GM23338 (cell line): Measurements from ENCODE around the gene EEIG2. TPM values are rescaled to one million over a fixed set of nuclear protein-coding genes. Genes with fewer than 3 reads are reported as not detected.
"Not testable (repeated sequence)": the region's sequence is repeated elsewhere in the genome, so short reads cannot be mapped to it uniquely, and the experiment has no call there.

ENCODE experiments used
- ATAC-seq: fragments of 200-7000 bp; cut with Tn5 transposase; 3 replicates; pipeline ENCODE4 v1.9.1; 2020
- DNase-seq: peaks from one replicate; pipeline ENCODE4 v3.0.0-alpha.2; 2015; ENCODE audit warnings: low spot score
- H2AFZ ChIP-seq: fragments of 200-600 bp; sonication (generic); 2 replicates; pipeline ENCODE4 v1.8.0; 2016; ENCODE audit warnings: antibody characterized with exemption, mild to moderate bottlenecking, moderate library complexity
- H3F3A ChIP-seq: fragments of 200-600 bp; sonication (generic); replicated peaks from 2 replicates; pipeline ENCODE4 v1.8.0; 2017; ENCODE audit warnings: antibody characterized with exemption, mixed run types, low read depth
- H3K27ac ChIP-seq: fragments of 200-600 bp; sonication (generic); 2 replicates; pipeline ENCODE4 v1.6.1; 2016; ENCODE audit warnings: low read depth
- H3K27me3 ChIP-seq: fragments of 200-600 bp; sonication (generic); 2 replicates; pipeline ENCODE4 v1.8.0; 2016; ENCODE audit warnings: mild to moderate bottlenecking, mixed run types, moderate library complexity; ENCODE audit not compliant: insufficient read depth
- H3K36me3 ChIP-seq: fragments of 200-600 bp; sonication (generic); 2 replicates; pipeline ENCODE4 v1.8.0; 2016; ENCODE audit warnings: mild to moderate bottlenecking; ENCODE audit not compliant: insufficient read depth
- H3K4me1 ChIP-seq: fragments of 200-600 bp; sonication (generic); 2 replicates; pipeline ENCODE4 v1.8.0; 2016; ENCODE audit warnings: mild to moderate bottlenecking, moderate library complexity; ENCODE audit not compliant: insufficient read depth
- H3K4me2 ChIP-seq: fragments of 200-600 bp; sonication (generic); 2 replicates; pipeline ENCODE4 v1.7.1; 2017; ENCODE audit warnings: mixed run types
- H3K4me3 ChIP-seq: fragments of 200-600 bp; sonication (generic); 2 replicates; pipeline ENCODE4 v1.6.1; 2016; ENCODE audit warnings: mixed run types
- H3K79me2 ChIP-seq: fragments of 200-600 bp; sonication (generic); replicated peaks from 2 replicates; pipeline ENCODE4 v1.8.0; 2017; ENCODE audit warnings: mild to moderate bottlenecking; ENCODE audit not compliant: insufficient read depth
- H3K9me2 ChIP-seq: fragments of 200-600 bp; sonication (generic); 2 replicates; pipeline ENCODE4 v1.8.0; 2017; ENCODE audit not compliant: insufficient read depth
- H4K20me1 ChIP-seq: fragments of 200-600 bp; sonication (generic); replicated peaks from 2 replicates; pipeline ENCODE4 v1.8.0; 2017; ENCODE audit warnings: mild to moderate bottlenecking; ENCODE audit not compliant: insufficient read depth
- H3K27ac Mint-ChIP-seq: 2 replicates; pipeline ENCODE4 v1.8.0; 2020; ENCODE audit warnings: inconsistent platforms, mild to moderate bottlenecking, moderate library complexity, mixed read lengths
- H3K27me3 Mint-ChIP-seq: 3 replicates; pipeline ENCODE4 v1.8.0; 2022; ENCODE audit warnings: low read depth, mild to moderate bottlenecking, moderate library complexity, mixed read lengths, inconsistent platforms; ENCODE audit not compliant: insufficient read depth, poor library complexity
- H3K36me3 Mint-ChIP-seq: 3 replicates; pipeline ENCODE4 v1.8.0; 2021; ENCODE audit warnings: low read depth, mild to moderate bottlenecking, inconsistent platforms, moderate library complexity, mixed read lengths
- H3K4me1 Mint-ChIP-seq: 3 replicates; pipeline ENCODE4 v1.8.0; 2020; ENCODE audit warnings: mild to moderate bottlenecking, inconsistent platforms, mixed read lengths
- H3K4me3 Mint-ChIP-seq: 3 replicates; pipeline ENCODE4 v1.8.0; 2021; ENCODE audit warnings: moderate library complexity, mild to moderate bottlenecking, inconsistent platforms, mixed read lengths
- H3K9me3 Mint-ChIP-seq: 3 replicates; pipeline ENCODE4 v1.8.0; 2020; ENCODE audit warnings: moderate library complexity, mild to moderate bottlenecking, inconsistent platforms, mixed read lengths
- CREB1 ChIP-seq: fragments of 250-450 bp; sonication (Bioruptor Pico); IDR thresholded peaks from 2 replicates; pipeline ENCODE4 v1.5.0; 2020; ENCODE audit warnings: low read depth, mild to moderate bottlenecking, moderate library complexity
- EZH2phosphoT487 ChIP-seq: fragments of 200-600 bp; sonication (generic); IDR thresholded peaks from one replicate; pipeline ENCODE4 v1.8.1; 2018; ENCODE audit warnings: antibody characterized with exemption; ENCODE audit not compliant: unreplicated experiment
- NANOG ChIP-seq: IDR thresholded peaks from 2 replicates; pipeline ENCODE4 v1.6.1; 2016; ENCODE audit warnings: antibody characterized with exemption, borderline replicate concordance
- POLR2AphosphoS5 ChIP-seq: IDR thresholded peaks from 2 replicates; pipeline ENCODE4 v1.6.1; 2016; ENCODE audit warnings: antibody characterized with exemption, low read depth
- STAT1 ChIP-seq: IDR thresholded peaks from one replicate; pipeline ENCODE4 v1.6.1; 2016; ENCODE audit warnings: antibody characterized with exemption; ENCODE audit not compliant: unreplicated experiment
- ZNF114 ChIP-seq: fragments of 250-450 bp; sonication (Bioruptor Pico); IDR thresholded peaks from 2 replicates; pipeline ENCODE4 v1.5.0; 2020; ENCODE audit warnings: mild to moderate bottlenecking, moderate library complexity
- ZNF331 ChIP-seq: fragments of 250-450 bp; sonication (Bioruptor Pico); IDR thresholded peaks from 2 replicates; pipeline ENCODE4 v1.5.0; 2020; ENCODE audit warnings: low read depth, mild to moderate bottlenecking, moderate library complexity
- polyA plus RNA-seq: library from polyadenylated mRNA; unstranded; fragments of >200 nt; fragmentation: Nextera tagmentation; extraction: Ambion mirVana; gene quantifications from 2 replicates; pipeline ENCODE4 v1.2.1, GENCODE V29; 2016
- total RNA-seq: library from RNA; depleted of rRNA; stranded (reverse); fragments of >200 nt; shearing (Covaris generic); gene quantifications from 2 replicates; pipeline ENCODE4 v1.2.3, GENCODE V29; 2014
- TF ChIP-seq, protein P1 (sequence below): IDR thresholded peaks from one replicate; pipeline ENCODE4 v1.6.1; 2018; ENCODE audit warnings: antibody characterized with exemption; ENCODE audit not compliant: unreplicated experiment
- TF ChIP-seq, protein P2 (sequence below): IDR thresholded peaks from 2 replicates; pipeline ENCODE4 v1.6.1; 2016; ENCODE audit warnings: antibody characterized with exemption

The EEIG2 gene
- total and polyA plus RNA-seq, 2 experiments from 2014 or later = 7.9 to 44.5 TPM

DNA sequence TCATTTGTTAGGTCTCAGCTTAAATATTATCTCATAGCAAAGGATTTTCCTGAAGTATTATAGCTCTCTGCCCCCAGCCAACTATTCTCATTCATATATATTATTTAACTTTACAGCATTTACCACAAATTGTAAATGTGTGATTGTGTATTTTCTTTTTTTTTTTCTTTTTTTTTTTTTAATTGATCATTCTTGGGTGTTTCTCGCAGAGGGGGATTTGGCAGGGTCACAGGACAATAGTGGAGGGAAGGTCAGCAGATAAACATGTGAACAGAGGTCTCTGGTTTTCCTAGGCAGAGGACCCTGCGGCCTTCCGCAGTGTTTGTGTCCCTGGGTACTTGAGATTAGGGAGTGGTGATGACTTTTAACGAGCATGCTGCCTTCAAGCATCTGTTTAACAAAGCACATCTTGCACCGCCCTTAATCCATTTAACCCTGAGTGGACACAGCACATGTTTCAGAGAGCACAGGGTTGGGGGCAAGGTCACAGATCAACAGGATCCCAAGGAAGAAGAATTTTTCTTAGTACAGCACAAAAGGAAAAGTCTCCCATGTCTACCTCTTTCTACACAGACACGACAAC lies 24.5 kb upstream of the EEIG2 start:
- H3K27ac ChIP-seq, H2AFZ ChIP-seq, H3K9me2 ChIP-seq, H3K4me3 ChIP-seq, H3K4me3 Mint-ChIP-seq, H3K36me3 Mint-ChIP-seq, H3K36me3 ChIP-seq, H4K20me1 ChIP-seq, ATAC-seq, H3K27ac Mint-ChIP-seq, H3K27me3 ChIP-seq, H3F3A ChIP-seq, DNase-seq, H3K79me2 ChIP-seq, H3K27me3 Mint-ChIP-seq, H3K4me2 ChIP-seq: not testable (repeated sequence)
- peaks cover 37% of the 10 kb centered on the region for H3K4me1 ChIP-seq
- peaks cover 36% of the 10 kb centered on the region for H3K4me1 Mint-ChIP-seq
- H3K9me3 Mint-ChIP-seq = peaks cover 18% of the 10 kb centered on the region

DNA sequence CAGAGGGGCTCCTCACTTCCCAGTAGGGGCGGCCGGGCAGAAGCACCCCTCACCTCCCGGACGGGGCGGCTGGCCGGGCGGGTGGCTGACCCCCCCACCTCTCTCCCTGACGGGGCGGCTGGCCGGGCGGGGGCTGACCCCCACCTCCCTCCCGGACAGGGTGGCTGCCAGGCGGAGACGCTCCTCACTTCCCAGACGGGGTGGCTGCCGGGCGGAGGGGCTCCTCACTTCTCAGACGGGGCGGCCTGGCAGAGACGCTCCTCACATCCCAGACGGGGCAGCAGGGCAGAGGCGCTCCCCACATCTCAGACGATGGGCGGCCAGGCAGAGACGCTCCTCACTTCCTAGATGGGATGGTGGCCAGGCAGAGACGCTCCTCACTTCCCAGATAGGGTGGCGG lies 23.9 kb upstream of the EEIG2 start:
- Mint-ChIP-seq H3K9me3 (peaks cover 18% of the 10 kb centered on the region), H3K4me1 (peaks cover 42% of the 10 kb centered on the region)
- not testable (repeated sequence) for H3K4me2 ChIP-seq, H3K36me3 Mint-ChIP-seq, H3K27ac Mint-ChIP-seq, H3F3A ChIP-seq, DNase-seq, H3K79me2 ChIP-seq, H3K27me3 ChIP-seq, H4K20me1 ChIP-seq, H3K4me3 ChIP-seq, H3K9me2 ChIP-seq, H3K36me3 ChIP-seq, H3K4me3 Mint-ChIP-seq, H3K27ac ChIP-seq, H2AFZ ChIP-seq, ATAC-seq, H3K27me3 Mint-ChIP-seq
- peaks cover 41% of the 10 kb centered on the region for H3K4me1 ChIP-seq

DNA sequence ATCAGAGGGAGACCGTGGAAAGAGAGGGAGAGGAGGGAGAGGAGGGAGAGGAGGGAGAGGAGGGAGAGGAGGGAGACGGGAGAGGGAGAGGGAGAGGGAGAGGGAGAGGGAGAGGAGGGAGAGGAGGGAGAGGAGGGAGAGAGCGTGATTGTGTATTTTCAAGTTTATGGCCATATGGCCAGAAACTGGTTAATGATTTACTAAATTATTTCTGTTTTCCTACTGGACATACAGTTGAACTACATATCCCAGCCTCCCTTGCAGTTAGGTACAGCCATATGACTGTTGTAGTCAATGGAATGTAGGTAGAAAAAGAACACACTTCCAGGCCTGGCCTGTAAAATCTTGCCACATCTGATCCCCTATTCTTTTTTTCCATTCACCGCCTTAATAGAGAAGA lies 23.1 kb upstream of the EEIG2 start:
- H3K4me1 ChIP-seq = peaks cover 49% of the 10 kb centered on the region
- H2AFZ ChIP-seq, ATAC-seq, H3K27me3 ChIP-seq, H3K9me2 ChIP-seq, H3K27me3 Mint-ChIP-seq, H4K20me1 ChIP-seq, H3K4me3 Mint-ChIP-seq, H3K27ac Mint-ChIP-seq, H3K4me2 ChIP-seq, H3K79me2 ChIP-seq, H3K27ac ChIP-seq, H3K36me3 ChIP-seq, H3K4me3 ChIP-seq, DNase-seq, H3F3A ChIP-seq, H3K36me3 Mint-ChIP-seq: not testable (repeated sequence)
- peaks cover 18% of the 10 kb centered on the region for H3K9me3 Mint-ChIP-seq
- peaks cover 46% of the 10 kb centered on the region for H3K4me1 Mint-ChIP-seq

DNA sequence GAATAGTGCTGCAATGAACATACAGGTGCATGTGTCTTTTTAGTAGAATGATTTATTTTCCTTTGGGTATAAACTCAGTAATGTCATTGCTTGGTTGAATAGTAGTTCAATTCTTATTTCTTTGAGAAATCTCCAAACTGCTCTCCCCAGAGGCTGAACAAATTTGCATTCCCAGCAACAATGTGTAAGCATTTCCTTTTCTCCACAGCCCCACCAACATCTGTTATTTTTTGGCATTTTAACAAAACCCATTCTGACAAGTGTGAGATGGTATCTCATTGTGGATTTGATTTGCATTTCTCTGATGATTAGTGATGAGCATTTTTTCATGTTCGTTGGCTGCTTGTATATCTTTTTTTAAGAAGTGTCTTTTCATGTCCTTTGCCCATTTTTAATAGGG lies 21.9 kb upstream of the EEIG2 start:
- no peaks in the 10 kb centered on the region for H3K36me3 ChIP-seq
- H3K4me2 ChIP-seq = peak overlapping the region; percentile 29; the same call in 1 of the 2 replicates
- H3K79me2 ChIP-seq = no peaks in the 10 kb centered on the region
- no peaks in the 10 kb centered on the region for H3K27me3 ChIP-seq
- peaks cover 47% of the 10 kb centered on the region for H3K4me1 ChIP-seq
- Mint-ChIP-seq H3K4me1 (peaks cover 53% of the 10 kb centered on the region), H3K36me3 (peaks cover 6% of the 10 kb centered on the region; the same call in 2 of the 3 replicates), H3K9me3 (peaks cover 18% of the 10 kb centered on the region), H3K27me3 (peaks cover 5% of the 10 kb centered on the region), H3K27ac (no peak overlapping the region), H3K4me3 (no peak overlapping the region)
- ATAC-seq = no peak
- H2AFZ ChIP-seq = no peak overlapping the region
- H3K9me2 ChIP-seq = no peaks in the 10 kb centered on the region
- no peaks in the 10 kb centered on the region for H4K20me1 ChIP-seq
- no peak overlapping the region for H3K4me3 ChIP-seq
- H3K27ac ChIP-seq = no peak overlapping the region
- H3F3A ChIP-seq = 0 out of 2 replicates have a peak, but pooled peaks cover 9% of the 10 kb centered on the region
- no peak for DNase-seq
- TF ChIP-seq ZNF114 (CRISPR knock-in tag) (no peak), CREB1 (CRISPR knock-in tag) (no peak), STAT1 (no peak), EZH2phosphoT487 (no peak), POLR2AphosphoS5 (no peak), ZNF331 (CRISPR knock-in tag) (no peak), NANOG (no peak)
- TF ChIP-seq, protein P1, sequence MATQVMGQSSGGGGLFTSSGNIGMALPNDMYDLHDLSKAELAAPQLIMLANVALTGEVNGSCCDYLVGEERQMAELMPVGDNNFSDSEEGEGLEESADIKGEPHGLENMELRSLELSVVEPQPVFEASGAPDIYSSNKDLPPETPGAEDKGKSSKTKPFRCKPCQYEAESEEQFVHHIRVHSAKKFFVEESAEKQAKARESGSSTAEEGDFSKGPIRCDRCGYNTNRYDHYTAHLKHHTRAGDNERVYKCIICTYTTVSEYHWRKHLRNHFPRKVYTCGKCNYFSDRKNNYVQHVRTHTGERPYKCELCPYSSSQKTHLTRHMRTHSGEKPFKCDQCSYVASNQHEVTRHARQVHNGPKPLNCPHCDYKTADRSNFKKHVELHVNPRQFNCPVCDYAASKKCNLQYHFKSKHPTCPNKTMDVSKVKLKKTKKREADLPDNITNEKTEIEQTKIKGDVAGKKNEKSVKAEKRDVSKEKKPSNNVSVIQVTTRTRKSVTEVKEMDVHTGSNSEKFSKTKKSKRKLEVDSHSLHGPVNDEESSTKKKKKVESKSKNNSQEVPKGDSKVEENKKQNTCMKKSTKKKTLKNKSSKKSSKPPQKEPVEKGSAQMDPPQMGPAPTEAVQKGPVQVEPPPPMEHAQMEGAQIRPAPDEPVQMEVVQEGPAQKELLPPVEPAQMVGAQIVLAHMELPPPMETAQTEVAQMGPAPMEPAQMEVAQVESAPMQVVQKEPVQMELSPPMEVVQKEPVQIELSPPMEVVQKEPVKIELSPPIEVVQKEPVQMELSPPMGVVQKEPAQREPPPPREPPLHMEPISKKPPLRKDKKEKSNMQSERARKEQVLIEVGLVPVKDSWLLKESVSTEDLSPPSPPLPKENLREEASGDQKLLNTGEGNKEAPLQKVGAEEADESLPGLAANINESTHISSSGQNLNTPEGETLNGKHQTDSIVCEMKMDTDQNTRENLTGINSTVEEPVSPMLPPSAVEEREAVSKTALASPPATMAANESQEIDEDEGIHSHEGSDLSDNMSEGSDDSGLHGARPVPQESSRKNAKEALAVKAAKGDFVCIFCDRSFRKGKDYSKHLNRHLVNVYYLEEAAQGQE = no peak
- TF ChIP-seq, protein P2, sequence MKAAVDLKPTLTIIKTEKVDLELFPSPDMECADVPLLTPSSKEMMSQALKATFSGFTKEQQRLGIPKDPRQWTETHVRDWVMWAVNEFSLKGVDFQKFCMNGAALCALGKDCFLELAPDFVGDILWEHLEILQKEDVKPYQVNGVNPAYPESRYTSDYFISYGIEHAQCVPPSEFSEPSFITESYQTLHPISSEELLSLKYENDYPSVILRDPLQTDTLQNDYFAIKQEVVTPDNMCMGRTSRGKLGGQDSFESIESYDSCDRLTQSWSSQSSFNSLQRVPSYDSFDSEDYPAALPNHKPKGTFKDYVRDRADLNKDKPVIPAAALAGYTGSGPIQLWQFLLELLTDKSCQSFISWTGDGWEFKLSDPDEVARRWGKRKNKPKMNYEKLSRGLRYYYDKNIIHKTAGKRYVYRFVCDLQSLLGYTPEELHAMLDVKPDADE = no peak
